HCT116 (cell line): ENCODE measurements around the gene CREB3. TPM values are rescaled to one million over a fixed set of nuclear protein-coding genes. Genes with fewer than 3 reads are reported as not detected.

Experiments
- ATAC-seq: fragments of 200-7000 bp; cut with Tn5 transposase; 2 replicates; pipeline ENCODE4 v1.9.1; 2020; ENCODE audit warnings: mild to moderate bottlenecking, moderate library complexity
- BruUV-seq: library from RNA; stranded (reverse); fragments of 400-500 nt; replicated peaks from 2 replicates; lab custom pipeline; 2021; lab: Mats Ljungman, UMichigan
- CTCF ChIA-PET: fragments of 300-600 bp; sonication (Branson Sonifier 250); formaldehyde crosslinking; loops from one replicate; lab custom pipeline; 2021; ENCODE audit warnings: antibody characterized with exemption; lab: Charles Lee
- POLR2A ChIA-PET: fragments of 300-600, 350-600 bp; sonication (Branson Sonifier 250); formaldehyde crosslinking; loops from one replicate; lab custom pipeline; 2021; ENCODE audit warnings: antibody characterized with exemption; lab: Charles Lee
- RAD21 ChIA-PET, 2 experiments: fragments of 300-600 bp; sonication (Branson Sonifier 250); formaldehyde crosslinking; loops; one replicate each; lab custom pipeline; 2023; ENCODE audit warnings: low total read pairs in 2 of 2; ENCODE audit not compliant: uncharacterized antibody in 2 of 2, unreplicated experiment in 2 of 2, low non-redundant PET in 1 of 2; lab: Charles Lee
- DNase-seq: peaks from one replicate; pipeline ENCODE4 v3.0.0-alpha.2; 2010; ENCODE audit warnings: low read depth, low spot score
- H2AFZ ChIP-seq: fragments of 200-600 bp; shearing (Covaris generic), sonication (generic); 2 replicates; pipeline ENCODE4 v1.6.1; 2017; ENCODE audit warnings: low read depth, mixed run types, mixed read lengths, antibody characterized with exemption, low read length; ENCODE audit not compliant: poor library complexity, severe bottlenecking
- H3K27ac ChIP-seq: 2 replicates; pipeline ENCODE4 v1.5.1; 2012; ENCODE audit warnings: low read depth, low read length
- H3K27me3 ChIP-seq: fragments of 200-600 bp; sonication (generic); 2 replicates; pipeline ENCODE4 v1.6.1; 2016; ENCODE audit warnings: mixed run types, low read length, mixed read lengths; ENCODE audit not compliant: insufficient read depth
- H3K36me3 ChIP-seq, 2 experiments: fragments of 200-500 bp in 1 of 2; fragments of 200-600 bp in 1 of 2; sonication (Bioruptor generic) in 1 of 2; sonication (generic) in 1 of 2; 2 replicates each; pipeline versions ENCODE4 v1.5.1 to v1.6.1; 2014 to 2016; ENCODE audit warnings: low read length in 2 of 2, inconsistent platforms in 1 of 2, mixed read lengths in 1 of 2, mixed run types in 1 of 2; ENCODE audit not compliant: insufficient read depth in 2 of 2, control insufficient read depth in 1 of 2
- H3K4me1 ChIP-seq, 2 experiments: fragments of 200-600 bp in 1 of 2; sonication (generic) in 1 of 2; 2 replicates each; pipeline versions ENCODE4 v1.5.1 to v1.6.1; 2012 to 2017; ENCODE audit warnings: low read length in 2 of 2, inconsistent platforms in 1 of 2, mild to moderate bottlenecking in 1 of 2, mixed read lengths in 1 of 2, mixed run types in 1 of 2, moderate library complexity in 1 of 2; ENCODE audit not compliant: insufficient read depth in 2 of 2, control insufficient read depth in 1 of 2
- H3K4me2 ChIP-seq: fragments of 200-600 bp; sonication (generic); 2 replicates; pipeline ENCODE4 v1.6.1; 2017; ENCODE audit warnings: mixed run types, low read length, mixed read lengths
- H3K4me3 ChIP-seq, 2 experiments: fragments of 200-600 bp in 1 of 2; sonication (generic) in 1 of 2; replicated peaks in 1 of 2; 2 replicates each; pipeline ENCODE4 v1.5.1; 2011 to 2016; ENCODE audit warnings: low read length in 2 of 2, control low read depth in 1 of 2, low read depth in 1 of 2, mild to moderate bottlenecking in 1 of 2, mixed read lengths in 1 of 2, mixed run types in 1 of 2
- H3K79me2 ChIP-seq: fragments of 200-600 bp; sonication (generic); 2 replicates; pipeline ENCODE4 v1.6.1; 2017; ENCODE audit warnings: mild to moderate bottlenecking, mixed run types, low read length, moderate library complexity, mixed read lengths; ENCODE audit not compliant: insufficient read depth
- H3K9ac ChIP-seq: fragments of 200-600 bp; sonication (generic); 2 replicates; pipeline ENCODE4 v1.6.1; 2016; ENCODE audit warnings: low read length, mixed read lengths
- H3K9me2 ChIP-seq: fragments of 200-600 bp; sonication (generic), shearing (Covaris generic); 2 replicates; pipeline ENCODE4 v1.6.1; 2017; ENCODE audit warnings: mixed run types, mild to moderate bottlenecking, moderate library complexity; ENCODE audit not compliant: insufficient read depth
- H3K9me3 ChIP-seq, 2 experiments: fragments of 200-500 bp in 1 of 2; fragments of 200-600 bp in 1 of 2; sonication (Bioruptor generic) in 1 of 2; sonication (generic) in 1 of 2; 2 replicates each; pipeline ENCODE4 v1.6.1; 2014 to 2017; ENCODE audit warnings: low read length in 2 of 2, mixed read lengths in 2 of 2, inconsistent platforms in 1 of 2, low read depth in 1 of 2, mild to moderate bottlenecking in 1 of 2, mixed run types in 1 of 2, moderate library complexity in 1 of 2; ENCODE audit not compliant: control insufficient read depth in 1 of 2, insufficient read depth in 1 of 2
- H4K20me1 ChIP-seq: fragments of 200-600 bp; sonication (generic), shearing (Covaris generic); 2 replicates; pipeline ENCODE4 v1.6.1; 2017; ENCODE audit warnings: mixed run types, mild to moderate bottlenecking, moderate library complexity; ENCODE audit not compliant: insufficient read depth
- CBX3 ChIP-seq: IDR thresholded peaks from 2 replicates; pipeline ENCODE4 v1.6.1; 2012; ENCODE audit warnings: low read depth
- ELF1 ChIP-seq: IDR thresholded peaks from 2 replicates; pipeline ENCODE4 v1.6.1; 2012; ENCODE audit warnings: low read depth, borderline replicate concordance
- EZH2 ChIP-seq: fragments of 200-600 bp; sonication (generic); IDR thresholded peaks from 2 replicates; pipeline ENCODE4 v1.6.1; 2017; ENCODE audit warnings: antibody characterized with exemption, mixed run types
- JUND ChIP-seq: IDR thresholded peaks from 2 replicates; pipeline ENCODE4 v1.6.1; 2012
- POLR2AphosphoS5 ChIP-seq: IDR thresholded peaks from 2 replicates; pipeline ENCODE4 v1.6.1; 2011; ENCODE audit warnings: mild to moderate bottlenecking, low read depth, low read length, moderate library complexity
- RAD21 ChIP-seq: IDR thresholded peaks from 2 replicates; pipeline ENCODE4 v1.6.1; 2012; ENCODE audit warnings: low read depth, mild to moderate bottlenecking
- SP1 ChIP-seq: IDR thresholded peaks from 2 replicates; pipeline ENCODE4 v1.6.1; 2012; ENCODE audit warnings: low read depth
- YY1 ChIP-seq: IDR thresholded peaks from 2 replicates; pipeline ENCODE4 v1.6.1; 2011; ENCODE audit warnings: low read length, low read depth, moderate library complexity, mild to moderate bottlenecking; ENCODE audit not compliant: insufficient replicate concordance; ENCODE audit errors: extremely low read depth
- ZFX ChIP-seq: fragments of 450-650 bp; IDR thresholded peaks from 2 replicates; pipeline ENCODE4 v1.6.1; 2017
- ZNF274 ChIP-seq: fragments of 200-500 bp; sonication (Bioruptor generic); IDR thresholded peaks from 2 replicates; pipeline ENCODE4 v1.6.1; 2014; ENCODE audit warnings: mild to moderate bottlenecking, low read depth, low read length, inconsistent platforms
- intact Hi-C: fragments of 100-400 bp; cut with micrococcal nuclease; formaldehyde crosslinking; loops from 2 replicates; pipeline ENCODE4 v1.10.0; 2022
- total RNA-seq: library from RNA; stranded (reverse); gene quantifications from one replicate; pipeline ENCODE4 v1.2.1, GENCODE V29; 2021; ENCODE audit not compliant: unreplicated experiment
- TF ChIP-seq, protein P1 (sequence below): IDR thresholded peaks from 2 replicates; pipeline ENCODE4 v1.6.1; 2012
- TF ChIP-seq, protein P2 (sequence below), 3 experiments: fragments of 200-600 bp in 1 of 3; sonication (generic) in 1 of 3; IDR thresholded peaks in 2 of 3; conservative IDR thresholded peaks in 1 of 3; 2 replicates each; pipeline ENCODE4 v1.5.1; 2012 to 2017; ENCODE audit warnings: low read depth in 2 of 3, low read length in 2 of 3, antibody characterized with exemption in 1 of 3, borderline replicate concordance in 1 of 3, control low read depth in 1 of 3, mild to moderate bottlenecking in 1 of 3, mixed read lengths in 1 of 3, mixed run types in 1 of 3, moderate library complexity in 1 of 3; ENCODE audit not compliant: insufficient read depth in 1 of 3

Gene CREB3
- total RNA-seq, 1 experiment from 2014 or later, result 22.3 TPM

DNA sequence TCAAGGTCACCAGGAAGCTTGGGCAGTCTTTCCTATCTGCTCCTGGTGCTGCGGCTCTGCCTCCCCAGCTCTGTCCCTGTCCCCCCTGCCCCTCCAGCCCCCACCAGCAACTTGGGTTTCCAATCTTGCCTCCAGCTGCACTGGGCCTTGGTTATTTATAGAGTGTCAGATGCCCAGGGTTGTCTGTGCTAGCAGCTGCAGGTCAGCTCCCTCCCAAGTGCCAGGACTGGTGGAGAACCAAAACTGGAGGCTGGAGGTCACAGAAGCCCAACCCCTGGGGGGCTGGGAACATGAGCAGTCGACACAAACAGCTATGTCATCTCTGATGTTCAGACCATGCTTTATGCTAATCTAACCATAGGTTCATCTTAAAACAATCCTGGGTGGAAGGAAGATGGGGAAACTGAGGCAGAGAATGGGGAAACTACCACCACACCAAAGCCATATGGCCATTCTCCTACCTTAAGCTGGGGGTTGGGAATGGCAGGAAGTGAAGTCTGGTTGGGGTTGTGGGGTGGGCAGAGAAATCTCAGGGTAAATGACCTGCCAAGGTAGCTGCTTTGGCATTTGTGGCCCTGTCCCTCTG is 44.4 kb upstream of the CREB3 start:
- Histone ChIP-seq H3K9me2 (no peaks in the 10 kb centered on the region), H3K27me3 (no peaks in the 10 kb centered on the region), H3K27ac (peak overlapping the region; percentile 97), H2AFZ (no peak overlapping the region), H3K79me2 (peaks cover 45% of the 10 kb centered on the region), H3K4me1 (peaks cover 18 to 30% of the 10 kb centered on the region in 2 experiments), H3K9me3 (no peaks in the 10 kb centered on the region), H3K4me3 (peak overlapping the region; percentile 83 to 90), H3K36me3 (peaks cover 39 to 48% of the 10 kb centered on the region in 2 experiments; a peak in 3 of 4 replicates), H3K9ac (peak overlapping the region; percentile 96), H4K20me1 (no peaks in the 10 kb centered on the region), H3K4me2 (peak overlapping the region; percentile 90)
- ChIA-PET POLR2A (interaction anchor here (0.9 to 4.2 kb wide), 5 partner anchors 8 to 44 kb away, joined by 3 to 16 read pairs (median 5); partner anchors contain the start of genes ARHGEF39, CCDC107, CREB3 and RMRP), RAD21 (interaction anchor here (0.6 to 1.2 kb wide), 2 partner anchors 30 to 61 kb away, joined by 3 to 5 read pairs; partner anchors contain the start of genes CCDC107 (in 1 of the 2), GBA2 (in 1 of the 2), RGP1 (in 1 of the 2) and RMRP (in 1 of the 2)), CTCF (interaction anchor here (1.3 to 2.3 kb wide), 2 partner anchors 9 to 24 kb away, joined by 3 to 15 read pairs; partner anchors contain the start of gene ARHGEF39)
- intact Hi-C loops, result no loop called here
- ATAC-seq (no peak), DNase-seq (no peak)
- TF ChIP-seq ELF1, result no peak
- no peak for TF ChIP-seq YY1
- TF ChIP-seq POLR2AphosphoS5, result no peak
- TF ChIP-seq JUND, result no peak
- no peak for TF ChIP-seq EZH2
- TF ChIP-seq, protein P1, sequence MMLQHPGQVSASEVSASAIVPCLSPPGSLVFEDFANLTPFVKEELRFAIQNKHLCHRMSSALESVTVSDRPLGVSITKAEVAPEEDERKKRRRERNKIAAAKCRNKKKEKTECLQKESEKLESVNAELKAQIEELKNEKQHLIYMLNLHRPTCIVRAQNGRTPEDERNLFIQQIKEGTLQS, result no peak
- TF ChIP-seq SP1, result no peak
- TF ChIP-seq, protein P2, sequence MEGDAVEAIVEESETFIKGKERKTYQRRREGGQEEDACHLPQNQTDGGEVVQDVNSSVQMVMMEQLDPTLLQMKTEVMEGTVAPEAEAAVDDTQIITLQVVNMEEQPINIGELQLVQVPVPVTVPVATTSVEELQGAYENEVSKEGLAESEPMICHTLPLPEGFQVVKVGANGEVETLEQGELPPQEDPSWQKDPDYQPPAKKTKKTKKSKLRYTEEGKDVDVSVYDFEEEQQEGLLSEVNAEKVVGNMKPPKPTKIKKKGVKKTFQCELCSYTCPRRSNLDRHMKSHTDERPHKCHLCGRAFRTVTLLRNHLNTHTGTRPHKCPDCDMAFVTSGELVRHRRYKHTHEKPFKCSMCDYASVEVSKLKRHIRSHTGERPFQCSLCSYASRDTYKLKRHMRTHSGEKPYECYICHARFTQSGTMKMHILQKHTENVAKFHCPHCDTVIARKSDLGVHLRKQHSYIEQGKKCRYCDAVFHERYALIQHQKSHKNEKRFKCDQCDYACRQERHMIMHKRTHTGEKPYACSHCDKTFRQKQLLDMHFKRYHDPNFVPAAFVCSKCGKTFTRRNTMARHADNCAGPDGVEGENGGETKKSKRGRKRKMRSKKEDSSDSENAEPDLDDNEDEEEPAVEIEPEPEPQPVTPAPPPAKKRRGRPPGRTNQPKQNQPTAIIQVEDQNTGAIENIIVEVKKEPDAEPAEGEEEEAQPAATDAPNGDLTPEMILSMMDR (IDR thresholded peaks at IDR 0.05 in 2 of 3, conservative IDR thresholded peaks at IDR 0.05 in 1 of 3; ENCODE audit: borderline replicate concordance in 1 of 3, insufficient read depth in 1 of 3, low read depth in 2 of 3, low read length in 2 of 3), result no peak
- TF ChIP-seq RAD21, result no peak
- TF ChIP-seq ZFX, result no peak
- TF ChIP-seq ZNF274, result no peak
- no peak for TF ChIP-seq CBX3
- no TSS peak for BruUV-seq
